Ascending aorta (tissue), 2 donors: ENCODE data around the gene SMC3. TPM values are rescaled to one million over a fixed set of nuclear protein-coding genes. Genes with fewer than 3 reads are reported as not detected.

Experiments used
- DNase-seq, 2 donors: peaks; one replicate each; pipeline ENCODE4 v3.0.0-alpha.2; 2019; ENCODE audit warnings: low spot score in 2 of 2
- H3K27ac ChIP-seq, 2 donors: fragments of 200-600 bp; sonication (generic); one replicate each; pipeline ENCODE4 v1.5.1; 2016 to 2017; ENCODE audit warnings: mild to moderate bottlenecking in 1 of 2
- H3K27me3 ChIP-seq: fragments of 200-600 bp; sonication (generic); one replicate; pipeline ENCODE4 v1.5.1; 2017
- H3K36me3 ChIP-seq, 2 donors: fragments of 200-600 bp; sonication (generic); one replicate each; pipeline ENCODE4 v1.5.1; 2016
- H3K4me1 ChIP-seq, 2 donors: fragments of 200-600 bp; sonication (generic); one replicate each; pipeline ENCODE4 v1.5.1; 2016 to 2017; ENCODE audit warnings: mild to moderate bottlenecking in 1 of 2
- H3K4me3 ChIP-seq, 2 donors: fragments of 200-600 bp; sonication (generic); one replicate each; pipeline ENCODE4 v1.5.1; 2016 to 2017; ENCODE audit warnings: mild to moderate bottlenecking in 1 of 2
- H3K9me3 ChIP-seq, 2 donors: fragments of 200-600 bp; sonication (generic); one replicate each; pipeline ENCODE4 v1.5.1; 2016
- intact Hi-C: fragments of 100-400 bp; cut with DNase I; formaldehyde crosslinking; loops from one replicate; pipeline ENCODE4 v1.15.1; 2023
- total RNA-seq: library from RNA; depleted of rRNA; stranded (reverse); fragments of >200 nt; gene quantifications from one replicate; pipeline ENCODE4 v1.1.0, GENCODE V29; 2016
- TF ChIP-seq, protein P1 (sequence below), 3 experiments: fragments of 200-600 bp in 2 of 3; fragments of 450-650 bp in 1 of 3; sonication (generic) in 2 of 3; IDR thresholded peaks; one replicate each; pipeline ENCODE4 v1.5.1; 2016 to 2019; ENCODE audit warnings: antibody characterized with exemption in 3 of 3, mild to moderate bottlenecking in 1 of 3, moderate library complexity in 1 of 3

The SMC3 gene
- total RNA-seq, 1 donor from 2014 or later: 14.8 TPM

GRCh38 chr10:110641256-110641655 is 73.8 kb downstream of the SMC3 start:
- intact Hi-C loops: loop anchor here (5.0 kb wide), 1 partner anchor 41 kb away; no protein-coding TSS in a partner anchor
- H3K27me3 ChIP-seq: no peaks in the 10 kb centered on the region
- no peaks in the 10 kb centered on the region for H3K36me3 ChIP-seq
- TF ChIP-seq, protein P1, sequence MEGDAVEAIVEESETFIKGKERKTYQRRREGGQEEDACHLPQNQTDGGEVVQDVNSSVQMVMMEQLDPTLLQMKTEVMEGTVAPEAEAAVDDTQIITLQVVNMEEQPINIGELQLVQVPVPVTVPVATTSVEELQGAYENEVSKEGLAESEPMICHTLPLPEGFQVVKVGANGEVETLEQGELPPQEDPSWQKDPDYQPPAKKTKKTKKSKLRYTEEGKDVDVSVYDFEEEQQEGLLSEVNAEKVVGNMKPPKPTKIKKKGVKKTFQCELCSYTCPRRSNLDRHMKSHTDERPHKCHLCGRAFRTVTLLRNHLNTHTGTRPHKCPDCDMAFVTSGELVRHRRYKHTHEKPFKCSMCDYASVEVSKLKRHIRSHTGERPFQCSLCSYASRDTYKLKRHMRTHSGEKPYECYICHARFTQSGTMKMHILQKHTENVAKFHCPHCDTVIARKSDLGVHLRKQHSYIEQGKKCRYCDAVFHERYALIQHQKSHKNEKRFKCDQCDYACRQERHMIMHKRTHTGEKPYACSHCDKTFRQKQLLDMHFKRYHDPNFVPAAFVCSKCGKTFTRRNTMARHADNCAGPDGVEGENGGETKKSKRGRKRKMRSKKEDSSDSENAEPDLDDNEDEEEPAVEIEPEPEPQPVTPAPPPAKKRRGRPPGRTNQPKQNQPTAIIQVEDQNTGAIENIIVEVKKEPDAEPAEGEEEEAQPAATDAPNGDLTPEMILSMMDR (IDR thresholded peaks at IDR 0.05): no peak
- no peak overlapping the region for H3K27ac ChIP-seq
- no peak overlapping the region for H3K4me3 ChIP-seq
- no peaks in the 10 kb centered on the region for H3K9me3 ChIP-seq
- DNase-seq: no peak
- peaks cover 0 to 4% of the 10 kb centered on the region in 2 donors for H3K4me1 ChIP-seq

DNA sequence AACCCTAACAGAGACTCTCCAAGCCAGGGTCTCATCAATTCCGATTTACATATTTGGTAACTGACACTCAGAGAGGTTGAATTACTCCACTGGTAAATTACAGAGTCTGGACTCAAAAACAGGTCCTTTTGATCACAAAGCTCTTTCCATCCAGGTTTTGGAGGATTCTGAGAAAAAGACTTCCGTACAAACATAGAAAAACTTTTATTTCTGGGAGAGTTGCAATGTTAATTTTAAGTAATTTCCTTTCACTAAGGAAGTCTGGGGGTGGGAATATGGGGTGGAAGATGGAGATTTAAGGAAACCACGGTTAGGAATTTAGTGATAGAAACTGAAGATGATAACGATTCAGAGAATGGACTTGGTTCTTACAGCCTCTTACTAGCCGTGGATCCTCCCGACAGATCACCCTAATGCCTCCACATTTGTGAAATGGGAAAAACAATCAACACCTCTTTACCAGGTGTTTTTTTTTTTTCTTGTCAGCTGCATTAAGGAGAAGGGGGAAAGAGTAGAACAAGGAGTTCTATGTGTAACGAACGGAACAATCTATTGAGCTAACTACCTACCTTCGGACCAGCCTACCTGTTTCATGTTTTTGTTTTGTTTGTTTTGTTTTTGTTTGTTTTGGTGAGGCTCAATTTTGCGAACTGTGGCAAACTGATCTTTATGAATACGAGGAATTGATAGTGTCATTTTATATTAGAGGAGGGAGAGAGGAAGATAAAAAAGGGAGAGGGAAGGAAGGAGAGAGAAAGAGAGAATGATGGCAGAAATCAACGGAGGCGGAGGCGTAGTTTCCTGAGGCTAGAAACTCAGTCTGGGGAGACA is 74.9 kb downstream of the SMC3 start:
- intact Hi-C loops: loop anchor here (5.0 kb wide), 1 partner anchor 40 kb away; no protein-coding TSS in a partner anchor
- H3K27me3 ChIP-seq: no peaks in the 10 kb centered on the region

DNA sequence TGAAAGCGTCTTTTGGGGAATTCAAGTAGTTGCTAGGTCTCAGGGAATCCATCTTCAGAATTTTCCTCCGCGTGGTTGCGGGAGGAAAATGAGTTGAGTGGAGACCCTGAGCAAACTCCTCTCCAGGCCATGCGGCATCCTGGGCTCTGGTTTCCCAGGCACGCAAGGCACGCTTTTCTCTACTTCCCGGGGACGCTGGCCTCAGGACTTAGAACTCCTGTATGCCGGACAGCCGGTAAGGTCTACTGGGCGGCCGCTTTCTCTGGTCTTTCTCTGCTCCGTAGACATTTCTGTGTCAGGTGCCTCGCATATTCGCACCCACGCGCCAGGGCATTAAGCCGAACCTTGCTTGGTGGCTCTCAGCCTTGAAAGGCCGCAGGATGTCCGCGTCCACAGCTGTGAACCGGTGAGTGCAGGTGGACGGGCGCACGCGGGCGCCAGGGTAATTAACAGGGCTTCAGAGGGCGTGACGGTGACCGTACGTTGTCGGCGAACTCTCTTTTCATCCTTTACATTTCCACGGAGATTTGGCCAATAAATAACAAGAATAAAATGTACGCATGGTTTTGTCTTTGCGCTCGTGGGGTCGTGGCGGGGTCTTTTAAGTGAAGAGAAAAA is 75.6 kb downstream of the SMC3 start:
- TF ChIP-seq, protein P1 (IDR thresholded peaks at IDR 0.05): no peak
- peaks cover 0 to 4% of the 10 kb centered on the region in 2 donors for H3K4me1 ChIP-seq
- H3K27ac ChIP-seq: peak overlapping the region; percentile 72 to 94
- intact Hi-C loops: loop anchor here (5.0 kb wide), 1 partner anchor 39 kb away; no protein-coding TSS in a partner anchor
- no peaks in the 10 kb centered on the region for H3K9me3 ChIP-seq
- no peaks in the 10 kb centered on the region for H3K36me3 ChIP-seq
- peak overlapping the region; percentile 61 to 96 for H3K4me3 ChIP-seq
- DNase-seq: no peak
- H3K27me3 ChIP-seq: no peaks in the 10 kb centered on the region

More for the DNA sequence above, 74.9 kb downstream of the SMC3 start:
- H3K27ac ChIP-seq: no peak overlapping the region
- H3K9me3 ChIP-seq: no peaks in the 10 kb centered on the region
- no peak overlapping the region for H3K4me3 ChIP-seq
- TF ChIP-seq, protein P1 (IDR thresholded peaks at IDR 0.05): no peak
- H3K4me1 ChIP-seq: peaks cover 0 to 4% of the 10 kb centered on the region in 2 donors
- DNase-seq: no peak
- no peaks in the 10 kb centered on the region for H3K36me3 ChIP-seq

- Histone ChIP-seq H3K36me3 (no peaks in the 10 kb centered on the region), H3K4me3 (peak within 1 kb of the TSS; percentile 61 to 96), H3K4me1 (peaks cover 0 to 6% of the 10 kb centered on the region in 2 donors), H3K9me3 (no peaks in the 10 kb centered on the region), H3K27ac (peak within 1 kb of the TSS; percentile 72 to 94), H3K27me3 (no peaks in the 10 kb centered on the region)
- TF ChIP-seq, protein P1 (IDR thresholded peaks at IDR 0.05): no peak
- peak in 1 of 2 donors; percentile 80 for DNase-seq
- intact Hi-C loops: loop anchor here (5.0 kb wide), 1 partner anchor 38 kb away; no protein-coding TSS in a partner anchor
Observed at GRCh38 chr10:110643653-110644597, 76.4 kb downstream of the SMC3 start, which contains the start of gene RBM20. TSS of gene RBM20 (plus strand) at chr10:110644336. CDS start at chr10:110644455, 119 bp downstream.
